CD14-positive monocyte (primary cell): ENCODE data around the gene LRRC10B. TPM values are rescaled to one million over a fixed set of nuclear protein-coding genes. Genes with fewer than 3 reads are reported as not detected.

Experiments used
- DNase-seq, 3 donors: peaks; one replicate each; pipeline ENCODE4 v3.0.0-alpha.2; 2011 to 2022
- H2AFZ ChIP-seq: 2 replicates; pipeline ENCODE4 v1.6.0; 2012; ENCODE audit warnings: mild to moderate bottlenecking, low read depth, low read length, inconsistent platforms; ENCODE audit not compliant: insufficient read depth, poor library complexity, severe bottlenecking
- H3K27ac ChIP-seq, 2 donors: 1 replicate in 1 of 2; 2 replicates in 1 of 2; pipeline ENCODE4 v1.5.1; 2012 to 2013; ENCODE audit warnings: low read length in 2 of 2, control low read depth in 1 of 2, inconsistent platforms in 1 of 2, low read depth in 1 of 2, mild to moderate bottlenecking in 1 of 2
- H3K27me3 ChIP-seq, 2 donors: one replicate each; pipeline versions ENCODE4 v1.6.0 to v1.6.1; 2011 to 2013; ENCODE audit warnings: low read length in 2 of 2; ENCODE audit not compliant: control insufficient read depth in 2 of 2, insufficient read depth in 2 of 2
- H3K36me3 ChIP-seq, 2 donors: replicated peaks in 1 of 2; 1 replicate in 1 of 2; 2 replicates in 1 of 2; pipeline versions ENCODE4 v1.5.1 to v1.6.1; 2012 to 2013; ENCODE audit warnings: low read length in 2 of 2, control low read depth in 1 of 2, inconsistent platforms in 1 of 2, mild to moderate bottlenecking in 1 of 2; ENCODE audit not compliant: insufficient read depth in 2 of 2, control insufficient read depth in 1 of 2
- H3K4me1 ChIP-seq, 2 donors: 1 replicate in 1 of 2; 2 replicates in 1 of 2; pipeline versions ENCODE4 v1.5.1 to v1.6.1; 2012 to 2013; ENCODE audit warnings: low read length in 2 of 2, control low read depth in 1 of 2, inconsistent platforms in 1 of 2, mild to moderate bottlenecking in 1 of 2, moderate library complexity in 1 of 2; ENCODE audit not compliant: insufficient read depth in 2 of 2, control insufficient read depth in 1 of 2
- H3K4me2 ChIP-seq: replicated peaks from 2 replicates; pipeline ENCODE3; 2012; ENCODE audit warnings: low read length, moderate library complexity, mild to moderate bottlenecking; ENCODE audit not compliant: poor library complexity, severe bottlenecking; ENCODE audit errors: extremely low read depth
- H3K4me3 ChIP-seq, 3 experiments: fragments of 200-600 bp in 1 of 3; sonication (generic) in 1 of 3; replicated peaks in 1 of 3; 1 replicate in 2 of 3; 2 replicates in 1 of 3; pipeline ENCODE4 v1.5.1; 2011 to 2013; ENCODE audit warnings: low read length in 3 of 3, mild to moderate bottlenecking in 3 of 3, control low read depth in 2 of 3, low read depth in 2 of 3, inconsistent platforms in 1 of 3, moderate library complexity in 1 of 3
- H3K79me2 ChIP-seq: 2 replicates; pipeline ENCODE4 v1.6.0; 2012; ENCODE audit warnings: mild to moderate bottlenecking, control low read depth, inconsistent platforms, low read length, moderate library complexity; ENCODE audit not compliant: insufficient read depth
- H3K9ac ChIP-seq: 2 replicates; pipeline ENCODE4 v1.6.0; 2017; ENCODE audit warnings: low read length, mild to moderate bottlenecking; ENCODE audit not compliant: insufficient read depth, poor library complexity, severe bottlenecking
- H3K9me3 ChIP-seq, 2 donors: replicated peaks in 1 of 2; 1 replicate in 1 of 2; 2 replicates in 1 of 2; pipeline versions ENCODE4 v1.5.1 to v1.6.1; 2012 to 2013; ENCODE audit warnings: low read length in 2 of 2, control low read depth in 1 of 2; ENCODE audit not compliant: control insufficient read depth in 1 of 2, insufficient read depth in 1 of 2
- H4K20me1 ChIP-seq: 2 replicates; pipeline ENCODE4 v1.6.0; 2012; ENCODE audit warnings: mild to moderate bottlenecking, low read length, control low read depth, moderate library complexity; ENCODE audit not compliant: insufficient read depth
- H3K27ac Mint-ChIP-seq, 7 donors: one replicate each; pipeline ENCODE4 v1.8.0; 2020; ENCODE audit warnings: mild to moderate bottlenecking in 7 of 7, mixed read lengths in 7 of 7, moderate library complexity in 6 of 7, inconsistent platforms in 2 of 7
- H3K27me3 Mint-ChIP-seq, 3 donors: one replicate each; pipeline ENCODE4 v1.8.0; 2021 to 2022; ENCODE audit warnings: low read depth in 3 of 3, mild to moderate bottlenecking in 3 of 3, mixed read lengths in 3 of 3, moderate library complexity in 3 of 3, inconsistent platforms in 1 of 3
- H3K36me3 Mint-ChIP-seq, 2 donors: one replicate each; pipeline ENCODE4 v1.8.0; 2020; ENCODE audit warnings: mixed read lengths in 2 of 2, inconsistent platforms in 1 of 2, mild to moderate bottlenecking in 1 of 2
- H3K4me1 Mint-ChIP-seq: one replicate; pipeline ENCODE4 v1.8.0; 2020; ENCODE audit warnings: mild to moderate bottlenecking, mixed read lengths
- H3K4me3 Mint-ChIP-seq, 2 donors: one replicate each; pipeline ENCODE4 v1.8.0; 2020; ENCODE audit warnings: mild to moderate bottlenecking in 2 of 2, mixed read lengths in 2 of 2, moderate library complexity in 1 of 2
- H3K9me3 Mint-ChIP-seq, 7 donors: one replicate each; pipeline ENCODE4 v1.8.0; 2020 to 2022; ENCODE audit warnings: mixed read lengths in 7 of 7, mild to moderate bottlenecking in 6 of 7, moderate library complexity in 6 of 7, inconsistent platforms in 2 of 7
- CTCF ChIP-seq: fragments of 200-600 bp; IDR thresholded peaks from one replicate; pipeline ENCODE4 v1.8.0; 2022; ENCODE audit warnings: antibody characterized with exemption, mild to moderate bottlenecking
- WGBS: methylation state at CpG from one replicate; pipeline ENCODE4 v1.1.5; 2013; ENCODE audit warnings: missing lambda C conversion rate; ENCODE audit not compliant: insufficient coverage; 5-methylcytosine and 5-hydroxymethylcytosine counted together
- intact Hi-C, 2 donors: fragments of 100-400 bp; cut with micrococcal nuclease; formaldehyde crosslinking; loops; one replicate each; pipeline versions ENCODE4 v1.15.0 to v1.15.1; 2023
- polyA plus RNA-seq, 3 donors: library from polyadenylated mRNA; depleted of rRNA in 1 of 3; unstranded in 2 of 3; stranded (reverse) in 1 of 3; fragments of 300-500 nt in 2 of 3; fragments of >200 nt in 1 of 3; fragmentation: Illumina TruSeq in 2 of 3; gene quantifications; 1 replicate in 2 of 3; 2 replicates in 1 of 3; pipeline ENCODE4 v1.2.3, GENCODE V29; 2012 to 2021
- small RNA-seq: library from RNA; depleted of rRNA; stranded (forward); fragments of <200 nt; gene quantifications from one replicate; pipeline ENCODE3, GENCODE V24; 2012; ENCODE audit warnings: low read depth; ENCODE audit not compliant: insufficient read length

LRRC10B gene
- polyA plus RNA-seq, 3 donors = not detected

- peak overlapping the region in 1 of 2 donors; percentile 83 for H3K4me3 Mint-ChIP-seq
- H3K4me1 Mint-ChIP-seq = no peaks in the 10 kb centered on the region
These were observed 47.4 kb downstream of the LRRC10B start for GRCh38 chr11:61555978-61556377.

GRCh38 chr11:61556621-61557020 lies 48.1 kb downstream of the LRRC10B start:
- Mint-ChIP-seq H3K4me3 (peak overlapping the region in 1 of 2 donors; percentile 83), H3K36me3 (no peaks in the 10 kb centered on the region), H3K27me3 (peaks cover 54 to 73% (median 54%) of the 10 kb centered on the region in 3 donors), H3K27ac (no peak overlapping the region), H3K4me1 (no peaks in the 10 kb centered on the region), H3K9me3 (peaks cover 0 to 2% (median 0%) of the 10 kb centered on the region in 7 donors)
- no peaks in the 10 kb centered on the region for H3K79me2 ChIP-seq
- no peak overlapping the region for H2AFZ ChIP-seq
- peaks cover 0 to 12% of the 10 kb centered on the region in 2 donors for H3K9me3 ChIP-seq
- no peaks in the 10 kb centered on the region for H4K20me1 ChIP-seq
- H3K4me1 ChIP-seq = no peaks in the 10 kb centered on the region
- no peak overlapping the region for H3K27ac ChIP-seq
- DNase-seq = no peak
- WGBS = 72% methylated on average over 3 of the region's 3 CpGs
- intact Hi-C loops = no loop called here
- no peak overlapping the region for H3K4me3 ChIP-seq
- no peak overlapping the region for H3K4me2 ChIP-seq
- no peak overlapping the region for H3K9ac ChIP-seq
- no peaks in the 10 kb centered on the region for H3K36me3 ChIP-seq
- TF ChIP-seq CTCF = no peak
- peaks cover 19 to 48% of the 10 kb centered on the region in 2 donors for H3K27me3 ChIP-seq

More at GRCh38 chr11:61555978-61556377, 47.4 kb downstream of the LRRC10B start:
- Histone ChIP-seq H2AFZ (no peak overlapping the region), H3K27me3 (peaks cover 19 to 48% of the 10 kb centered on the region in 2 donors), H3K79me2 (no peaks in the 10 kb centered on the region), H3K27ac (no peak overlapping the region), H3K9me3 (peaks cover 0 to 12% of the 10 kb centered on the region in 2 donors), H3K4me1 (no peaks in the 10 kb centered on the region), H4K20me1 (no peaks in the 10 kb centered on the region), H3K36me3 (no peaks in the 10 kb centered on the region), H3K4me3 (no peak overlapping the region), H3K4me2 (no peak overlapping the region), H3K9ac (no peak overlapping the region)
- intact Hi-C loops = no loop called here
- TF ChIP-seq CTCF = no peak
- Mint-ChIP-seq H3K27ac (no peak overlapping the region), H3K27me3 (peaks cover 54 to 73% (median 54%) of the 10 kb centered on the region in 3 donors), H3K9me3 (peaks cover 0 to 2% (median 0%) of the 10 kb centered on the region in 7 donors), H3K36me3 (no peaks in the 10 kb centered on the region)
- DNase-seq = no peak
- WGBS = 62% methylated on average over 10 of the region's 10 CpGs

Small RNAs within 50 kb of the gene (small RNA-seq; reads per million reads assigned to genes)
- not detected for gene MIR4488

Other genes starting within 250 kb of the LRRC10B start
- gene VWCE, start 213.4 kb upstream of the LRRC10B start, polyA plus RNA-seq = under 1 TPM in 2 of 3 donors, not detected in 1; 0.05 to 0.23 TPM
- 10 to 100 TPM; 54.1 to 97.2 (median 86.6) TPM for gene DDB1, start 175.6 kb upstream of the LRRC10B start, polyA plus RNA-seq
- gene TKFC, start 175.5 kb upstream of the LRRC10B start, polyA plus RNA-seq = 10 to 100 TPM; 29.5 to 40.8 (median 29.6) TPM
- 100 to 1,000 TPM in 2 of 3 donors, 10 to 100 TPM in 1; 79.7 to 112 (median 112) TPM for gene CYB561A3, start 146.9 kb upstream of the LRRC10B start, polyA plus RNA-seq
- gene TMEM138, start 146.4 kb upstream of the LRRC10B start, polyA plus RNA-seq = 10 to 100 TPM; 34.5 to 64.0 (median 50.7) TPM
- gene TMEM216, start 116.2 kb upstream of the LRRC10B start, polyA plus RNA-seq = 10 to 100 TPM; 16.6 to 31.2 (median 30.1) TPM
- 10 to 100 TPM; 12.5 to 67.5 (median 20.1) TPM for gene CPSF7, start 78.8 kb upstream of the LRRC10B start, polyA plus RNA-seq
- gene SDHAF2, start 78.6 kb upstream of the LRRC10B start, polyA plus RNA-seq = 10 to 100 TPM; 45.5 to 70.2 (median 64.8) TPM
- not detected for gene SYT7, start 72.3 kb downstream of the LRRC10B start, polyA plus RNA-seq
- 1 to 10 TPM in 1 of 3 donors, under 1 TPM in 2; 0.16 to 6.7 (median 0.73) TPM for gene DAGLA, start 171.6 kb downstream of the LRRC10B start, polyA plus RNA-seq
- gene MYRF, start 243.9 kb downstream of the LRRC10B start, polyA plus RNA-seq = under 1 TPM in 2 of 3 donors, not detected in 1; 0.18 to 0.19 TPM